NCI-H1417 (cell line): Measurements from ENCODE around the gene UBE2J1.

Source experiments
- DNase-seq, 3 experiments: peaks; one replicate each; lab custom pipeline; 2025; lab: John Stamatoyannopoulos, UW

UBE2J1 gene

DNA sequence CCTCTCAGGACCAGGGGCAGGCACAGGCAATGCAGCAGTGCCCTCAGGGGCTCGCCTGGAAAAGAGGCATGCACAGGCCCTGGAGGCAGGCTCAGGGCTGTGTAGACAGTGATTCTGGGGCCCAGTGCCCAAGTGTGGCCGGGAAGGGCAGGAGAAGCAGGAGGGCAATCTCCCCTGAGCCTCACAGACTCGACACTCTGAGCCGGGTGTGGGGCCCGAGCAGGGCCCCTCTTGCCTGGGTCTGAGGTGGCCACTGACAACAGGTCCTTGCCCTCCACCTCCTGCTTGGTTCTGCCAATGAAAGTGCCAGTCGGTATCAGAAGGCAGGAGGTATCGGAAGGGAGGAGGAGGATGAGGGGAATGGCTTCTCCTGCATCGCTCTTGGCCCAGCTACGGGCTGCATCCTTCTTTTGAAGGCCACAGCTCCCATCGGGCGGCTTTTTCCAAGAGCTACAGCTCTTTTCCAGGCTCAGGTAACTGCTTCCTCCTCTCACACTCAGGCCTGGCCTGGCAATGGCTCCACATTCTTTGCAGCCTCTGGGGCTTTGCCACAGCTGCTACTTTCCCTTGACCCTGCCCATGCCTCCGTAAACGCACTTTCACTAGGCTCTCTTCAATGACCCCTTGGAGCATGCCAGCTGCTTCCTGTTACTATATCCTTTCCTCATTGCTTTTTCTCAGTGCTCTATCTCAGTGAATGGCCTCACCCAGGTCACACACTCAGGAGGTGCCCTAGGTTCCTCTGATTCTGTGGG, 61.9 kb downstream of the UBE2J1 start:
- peak in 2 of 3 experiments; percentile 3 to 19 for DNase-seq

DNA sequence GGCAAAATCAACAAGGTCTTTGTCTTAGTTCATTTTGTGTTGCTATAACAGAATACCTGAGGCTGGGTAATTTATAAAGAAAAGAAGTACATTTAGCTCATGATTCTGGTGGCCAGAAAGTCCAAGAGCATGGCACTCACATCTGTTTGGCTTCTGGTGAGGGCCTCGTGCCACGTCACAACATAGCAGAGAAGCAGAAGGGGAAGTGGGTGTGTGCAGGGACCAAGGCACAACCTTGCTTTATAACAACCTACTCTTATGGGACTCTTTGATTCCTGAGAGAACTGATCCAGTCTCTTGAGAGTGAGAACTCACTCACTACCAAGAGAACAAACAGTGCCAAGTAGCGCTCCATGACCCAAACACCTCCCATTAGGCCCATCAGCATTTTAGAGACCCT, 62.8 kb downstream of the UBE2J1 start:
- no peak for DNase-seq

DNA sequence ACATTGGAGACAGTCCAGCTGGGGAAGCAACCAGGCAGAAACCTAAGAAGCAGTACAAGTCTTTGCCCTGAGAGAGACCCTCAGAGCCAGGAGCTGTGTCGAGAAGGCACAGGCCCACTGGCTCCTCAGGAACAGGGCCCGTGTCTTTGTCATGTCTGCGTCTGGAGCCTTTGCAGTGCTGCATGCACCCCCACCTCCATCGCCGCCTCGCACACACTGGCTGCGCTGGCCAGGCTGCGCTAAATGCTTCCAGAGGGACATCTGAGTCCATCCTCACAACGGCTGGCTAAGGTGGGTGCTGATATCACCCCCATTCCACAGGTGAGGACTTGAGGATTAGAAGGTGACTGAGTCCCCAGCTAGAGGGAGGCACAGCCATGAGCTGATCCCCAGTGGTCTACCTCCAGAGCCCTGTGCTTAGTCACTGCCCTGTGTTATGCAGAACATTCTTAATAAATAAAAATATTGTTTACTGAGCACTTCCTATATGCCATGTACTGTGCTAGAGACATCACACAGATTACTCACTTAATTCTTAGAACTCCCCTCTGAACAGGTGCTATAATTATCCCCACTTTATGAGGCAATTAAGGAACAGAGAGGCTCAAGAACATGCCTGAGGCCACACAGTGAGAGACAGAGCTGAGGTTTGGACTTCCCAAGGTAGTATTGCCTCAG, 65.0 kb downstream of the UBE2J1 start:
- DNase-seq, result peak in 1 of 3 experiments; percentile 10

DNA sequence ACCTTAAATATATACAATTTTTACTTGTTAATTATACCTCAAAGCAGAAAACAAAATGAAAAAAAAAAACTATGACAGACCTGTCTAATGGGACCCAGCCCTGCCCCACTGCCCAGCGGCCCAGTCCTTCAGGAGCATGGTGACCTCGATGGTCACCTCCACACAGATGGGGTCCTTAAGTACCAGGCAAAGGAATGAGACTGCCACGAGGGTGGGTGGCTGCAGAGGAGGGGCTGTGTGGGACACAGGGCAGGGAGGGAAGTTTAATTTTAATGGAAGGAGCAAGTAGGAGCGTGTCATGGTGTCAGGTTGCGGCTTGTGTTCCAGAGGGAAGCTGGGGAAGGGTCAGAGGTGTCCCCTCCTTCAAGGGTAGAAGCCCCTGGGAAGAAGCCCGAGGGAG, 66.0 kb downstream of the UBE2J1 start:
- no peak for DNase-seq

DNA sequence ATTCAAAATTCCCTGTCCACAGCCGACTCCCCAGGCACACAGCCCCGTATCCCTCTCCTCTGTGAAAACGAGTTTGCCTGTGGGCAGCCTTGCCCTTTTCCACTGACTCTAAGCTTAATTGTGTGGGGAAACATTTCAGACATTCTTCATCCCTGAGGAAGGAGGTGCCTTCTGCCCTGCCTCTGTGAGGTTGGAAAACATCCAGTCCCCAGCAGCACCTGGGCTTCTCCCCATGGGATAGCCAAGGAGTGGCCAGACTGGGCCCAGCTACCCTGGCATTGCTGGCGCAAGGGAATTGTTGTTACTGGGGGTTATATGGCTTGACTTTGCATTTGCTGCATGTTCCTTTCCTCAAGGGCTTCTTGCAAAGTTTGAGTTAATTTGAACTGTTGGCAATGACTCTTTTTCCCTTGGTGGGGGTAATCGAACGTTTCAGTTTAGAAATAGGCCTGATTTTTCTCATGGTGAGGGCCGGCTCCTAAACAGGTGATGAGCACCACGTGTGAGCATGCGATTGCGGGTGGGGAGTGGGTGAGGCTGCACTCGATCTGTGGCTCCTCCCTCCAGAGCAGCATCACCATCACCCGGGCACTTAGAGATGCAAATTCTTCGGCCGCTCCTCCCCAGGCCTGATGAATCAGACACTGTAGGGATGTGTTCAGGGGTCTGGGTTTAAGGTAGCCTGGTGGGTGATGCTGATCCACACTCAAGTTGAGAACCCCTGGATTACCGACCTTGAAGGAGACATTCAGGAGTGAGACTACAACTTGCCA, 67.4 kb downstream of the UBE2J1 start:
- no peak for DNase-seq

DNA sequence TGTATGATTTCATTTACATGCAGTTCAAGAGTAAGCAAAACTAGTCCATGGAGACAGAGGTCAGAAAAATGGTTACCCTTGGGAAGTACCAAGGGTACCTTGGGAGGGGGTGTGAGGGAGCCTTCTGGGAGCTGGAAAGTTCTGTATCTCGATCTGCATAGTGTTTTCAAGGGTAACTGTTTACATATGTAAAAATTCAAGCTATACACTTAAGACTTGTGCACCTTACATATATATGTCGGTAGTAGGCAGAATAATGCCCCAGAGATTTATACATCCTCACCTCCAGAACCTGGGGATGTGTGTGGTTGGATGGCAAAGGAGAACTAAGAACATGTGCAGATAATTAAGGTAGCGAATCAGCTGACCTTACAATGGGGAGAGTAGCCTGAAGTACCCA, 68.4 kb downstream of the UBE2J1 start:
- no peak for DNase-seq

DNA sequence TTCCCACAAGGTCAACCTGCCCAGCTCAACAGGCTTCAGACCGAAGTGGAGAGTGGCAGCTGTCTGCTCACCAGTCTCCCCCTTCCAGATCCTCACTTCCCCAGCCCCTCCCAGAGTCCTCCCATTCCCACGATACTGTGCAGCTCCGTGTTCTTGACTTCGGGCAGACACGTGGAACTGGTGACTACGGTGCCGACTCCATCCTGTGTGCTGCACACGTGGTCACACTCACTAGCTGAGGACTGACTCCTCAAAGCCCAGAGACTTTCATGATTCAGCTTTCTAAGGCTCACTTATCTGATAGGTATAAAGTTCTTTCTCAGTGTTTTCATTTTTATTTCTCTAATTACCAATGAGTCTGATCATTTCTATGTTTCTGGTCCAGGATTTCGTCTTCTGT, 69.8 kb downstream of the UBE2J1 start:
- DNase-seq, result no peak

DNA sequence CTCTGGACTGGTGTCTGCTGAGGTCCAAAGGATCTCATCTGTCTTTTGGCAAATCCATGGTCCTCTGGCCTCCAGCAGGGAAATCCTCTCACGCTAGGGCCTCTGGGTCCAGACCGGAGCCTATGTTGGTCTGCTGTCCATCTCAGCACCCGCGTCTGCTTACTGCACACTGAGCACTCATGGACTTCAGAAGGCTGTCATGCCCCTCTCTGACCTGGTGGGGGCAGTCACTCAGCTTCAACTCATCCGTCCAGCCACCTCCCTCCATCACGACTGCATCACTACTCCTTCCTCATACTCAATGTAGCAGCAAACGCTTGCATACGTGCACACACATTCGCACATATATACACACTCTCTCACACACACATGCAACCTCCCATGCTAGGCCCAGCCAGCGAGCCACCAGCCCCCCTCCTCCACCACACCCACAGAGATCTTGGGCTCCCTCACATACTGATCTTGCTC, 70.7 kb downstream of the UBE2J1 start:
- DNase-seq, result peak in 1 of 3 experiments; percentile 3

DNA sequence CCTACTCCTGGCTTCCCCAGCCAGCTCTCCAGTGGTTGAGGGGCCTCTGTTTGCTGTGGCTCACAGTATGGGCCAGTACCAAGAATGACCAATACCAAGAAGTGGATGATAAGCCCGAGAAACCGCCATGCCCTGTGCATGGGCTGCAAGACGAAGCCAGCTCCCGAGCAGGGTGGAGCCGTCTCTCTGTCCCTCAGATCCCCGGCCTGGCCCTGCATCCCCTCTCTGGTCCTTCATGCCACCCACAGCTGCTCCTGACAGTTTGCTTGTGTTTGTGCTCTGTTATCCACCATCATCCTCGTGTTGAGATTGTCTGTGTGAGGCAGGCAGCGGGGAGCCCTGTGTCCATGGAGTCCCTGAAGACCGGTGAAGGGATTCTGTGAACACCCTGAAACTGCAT, 73.6 kb downstream of the UBE2J1 start:
- DNase-seq, result no peak
